HepG2 (cell line): ENCODE data around the gene CYTH1. TPM values are rescaled to one million over a fixed set of nuclear protein-coding genes. Genes with fewer than 3 reads are reported as not detected.

Source experiments
- CHD2 ChIP-seq: IDR thresholded peaks from 2 replicates; pipeline ENCODE4 v1.6.1; 2011; ENCODE audit warnings: low read depth, low read length, improper control_type of control experiment
- DMAP1 ChIP-seq: IDR thresholded peaks from 2 replicates; pipeline ENCODE4 v1.6.1; 2016
- ETV5 ChIP-seq: IDR thresholded peaks from 2 replicates; pipeline ENCODE4 v1.6.1; 2018; ENCODE audit warnings: missing biosample characterization, missing genetic modification reagents, inconsistent platforms, borderline replicate concordance
- HOXA3 ChIP-seq: sonication (generic); formaldehyde crosslinking; IDR thresholded peaks from 2 replicates; pipeline ENCODE4 v1.5.0; 2020; ENCODE audit warnings: missing genetic modification reagents
- MLLT10 ChIP-seq: sonication (generic); formaldehyde crosslinking; IDR thresholded peaks from 2 replicates; pipeline ENCODE4 v1.4.0; 2020; ENCODE audit warnings: missing genetic modification reagents
- THYN1 ChIP-seq: sonication (generic); formaldehyde crosslinking; IDR thresholded peaks from 2 replicates; pipeline ENCODE4 v1.8.1; 2023; ENCODE audit warnings: low read depth, mild to moderate bottlenecking, moderate library complexity, missing genetic modification reagents, borderline replicate concordance
- YEATS4 ChIP-seq: sonication (generic); formaldehyde crosslinking; IDR thresholded peaks from 2 replicates; pipeline ENCODE4 v1.4.0; 2020; ENCODE audit warnings: missing genetic modification reagents, borderline replicate concordance
- polyA plus RNA-seq, 8 experiments: library from polyadenylated mRNA; depleted of rRNA in 3 of 8; stranded (reverse) in 7 of 8; unstranded in 1 of 8; fragments of >200 nt; fragmentation: Illumina TruSeq in 4 of 8; extraction: Trizol in 4 of 8; gene quantifications; 2 replicates each; pipeline versions ENCODE4 v1.2.1 to v1.2.3, GENCODE V29; 2011 to 2016; ENCODE audit warnings: low read depth in 4 of 8, missing spikeins in 1 of 8, mixed read lengths in 1 of 8; ENCODE audit not compliant: insufficient read depth in 1 of 8
- total RNA-seq, 5 experiments: library from RNA; depleted of rRNA; stranded (reverse); fragments of >200 nt; fragmentation: Illumina TruSeq; extraction: Trizol; gene quantifications; 2 replicates each; pipeline ENCODE4 v1.2.3, GENCODE V29; 2016; ENCODE audit warnings: low read depth in 1 of 5
- TF ChIP-seq, protein P1 (sequence below): sonication (generic); formaldehyde crosslinking; IDR thresholded peaks from 2 replicates; pipeline ENCODE4 v1.4.0; 2020; ENCODE audit warnings: missing genetic modification reagents
- TF ChIP-seq, protein P2 (sequence below): sonication (generic); formaldehyde crosslinking; IDR thresholded peaks from 2 replicates; pipeline ENCODE4 v1.8.1; 2023; ENCODE audit warnings: mild to moderate bottlenecking, missing genetic modification reagents
- TF ChIP-seq, protein P3 (sequence below): sonication (generic); formaldehyde crosslinking; IDR thresholded peaks from 2 replicates; pipeline ENCODE4 v1.5.0; 2020; ENCODE audit warnings: mild to moderate bottlenecking, low read depth, missing genetic modification reagents, borderline replicate concordance
- TF ChIP-seq, protein P4 (sequence below): sonication (generic); formaldehyde crosslinking; IDR thresholded peaks from 2 replicates; pipeline ENCODE4 v1.5.0; 2020; ENCODE audit warnings: mild to moderate bottlenecking, missing genetic modification reagents
- TF ChIP-seq, protein P5 (sequence below): sonication (generic); formaldehyde crosslinking; IDR thresholded peaks from 2 replicates; pipeline ENCODE4 v1.5.0; 2020; ENCODE audit warnings: mild to moderate bottlenecking, missing genetic modification reagents
- TF ChIP-seq, protein P6 (sequence below): sonication (generic); formaldehyde crosslinking; IDR thresholded peaks from 2 replicates; pipeline ENCODE4 v1.5.1; 2020; ENCODE audit warnings: mild to moderate bottlenecking, missing genetic modification reagents

Gene CYTH1
- total and polyA plus RNA-seq, 2 of the 13 experiments (the other 11 are each of a cell fraction or from before 2014, with no cell fraction given), result 20.1 to 48.9 TPM

DNA sequence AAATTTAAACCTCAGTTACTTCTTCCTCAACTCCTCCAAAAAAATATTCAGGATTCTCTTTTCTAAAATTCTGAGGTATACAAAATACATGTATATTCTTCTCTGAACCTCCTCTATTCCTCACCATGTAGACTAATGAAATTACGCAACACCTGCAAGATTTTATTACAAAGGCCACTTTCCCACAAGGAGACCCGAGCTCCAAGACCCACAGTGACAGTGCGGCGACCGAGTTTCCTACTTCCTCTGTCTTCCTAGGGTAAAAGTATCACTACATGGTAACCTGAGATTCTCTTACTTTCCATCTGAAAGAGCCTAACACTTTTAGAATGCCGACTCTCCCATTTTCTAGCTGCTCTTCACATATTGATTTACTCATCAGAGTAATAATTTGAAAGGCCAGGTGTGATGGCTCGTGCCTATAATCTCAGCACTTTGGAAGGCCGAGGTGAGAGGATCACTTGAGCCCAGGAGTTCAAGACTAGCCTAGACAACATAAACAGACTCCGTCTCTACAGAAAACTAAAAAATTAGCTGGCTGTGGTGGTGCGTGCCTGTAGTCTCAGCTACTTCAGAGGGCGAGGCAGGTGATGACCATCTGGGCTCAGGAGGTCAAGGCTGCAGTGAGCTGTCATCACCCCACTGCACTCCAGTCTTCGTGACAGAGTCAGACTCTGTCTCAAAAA lies 35.7 kb downstream of the CYTH1 start (continued):
- TF ChIP-seq, protein P1, sequence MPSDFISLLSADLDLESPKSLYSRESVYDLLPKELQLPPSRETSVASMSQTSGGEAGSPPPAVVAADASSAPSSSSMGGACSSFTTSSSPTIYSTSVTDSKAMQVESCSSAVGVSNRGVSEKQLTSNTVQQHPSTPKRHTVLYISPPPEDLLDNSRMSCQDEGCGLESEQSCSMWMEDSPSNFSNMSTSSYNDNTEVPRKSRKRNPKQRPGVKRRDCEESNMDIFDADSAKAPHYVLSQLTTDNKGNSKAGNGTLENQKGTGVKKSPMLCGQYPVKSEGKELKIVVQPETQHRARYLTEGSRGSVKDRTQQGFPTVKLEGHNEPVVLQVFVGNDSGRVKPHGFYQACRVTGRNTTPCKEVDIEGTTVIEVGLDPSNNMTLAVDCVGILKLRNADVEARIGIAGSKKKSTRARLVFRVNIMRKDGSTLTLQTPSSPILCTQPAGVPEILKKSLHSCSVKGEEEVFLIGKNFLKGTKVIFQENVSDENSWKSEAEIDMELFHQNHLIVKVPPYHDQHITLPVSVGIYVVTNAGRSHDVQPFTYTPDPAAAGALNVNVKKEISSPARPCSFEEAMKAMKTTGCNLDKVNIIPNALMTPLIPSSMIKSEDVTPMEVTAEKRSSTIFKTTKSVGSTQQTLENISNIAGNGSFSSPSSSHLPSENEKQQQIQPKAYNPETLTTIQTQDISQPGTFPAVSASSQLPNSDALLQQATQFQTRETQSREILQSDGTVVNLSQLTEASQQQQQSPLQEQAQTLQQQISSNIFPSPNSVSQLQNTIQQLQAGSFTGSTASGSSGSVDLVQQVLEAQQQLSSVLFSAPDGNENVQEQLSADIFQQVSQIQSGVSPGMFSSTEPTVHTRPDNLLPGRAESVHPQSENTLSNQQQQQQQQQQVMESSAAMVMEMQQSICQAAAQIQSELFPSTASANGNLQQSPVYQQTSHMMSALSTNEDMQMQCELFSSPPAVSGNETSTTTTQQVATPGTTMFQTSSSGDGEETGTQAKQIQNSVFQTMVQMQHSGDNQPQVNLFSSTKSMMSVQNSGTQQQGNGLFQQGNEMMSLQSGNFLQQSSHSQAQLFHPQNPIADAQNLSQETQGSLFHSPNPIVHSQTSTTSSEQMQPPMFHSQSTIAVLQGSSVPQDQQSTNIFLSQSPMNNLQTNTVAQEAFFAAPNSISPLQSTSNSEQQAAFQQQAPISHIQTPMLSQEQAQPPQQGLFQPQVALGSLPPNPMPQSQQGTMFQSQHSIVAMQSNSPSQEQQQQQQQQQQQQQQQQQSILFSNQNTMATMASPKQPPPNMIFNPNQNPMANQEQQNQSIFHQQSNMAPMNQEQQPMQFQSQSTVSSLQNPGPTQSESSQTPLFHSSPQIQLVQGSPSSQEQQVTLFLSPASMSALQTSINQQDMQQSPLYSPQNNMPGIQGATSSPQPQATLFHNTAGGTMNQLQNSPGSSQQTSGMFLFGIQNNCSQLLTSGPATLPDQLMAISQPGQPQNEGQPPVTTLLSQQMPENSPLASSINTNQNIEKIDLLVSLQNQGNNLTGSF (CRISPR knock-in tag), result no peak
- TF ChIP-seq CHD2 (no peak), YEATS4 (CRISPR knock-in tag) (no peak), DMAP1 (CRISPR knock-in tag) (no peak), THYN1 (CRISPR knock-in tag) (no peak), MLLT10 (CRISPR knock-in tag) (no peak), HOXA3 (no peak; the same call in 1 of the 2 replicates), ETV5 (no peak)
- TF ChIP-seq, protein P2, sequence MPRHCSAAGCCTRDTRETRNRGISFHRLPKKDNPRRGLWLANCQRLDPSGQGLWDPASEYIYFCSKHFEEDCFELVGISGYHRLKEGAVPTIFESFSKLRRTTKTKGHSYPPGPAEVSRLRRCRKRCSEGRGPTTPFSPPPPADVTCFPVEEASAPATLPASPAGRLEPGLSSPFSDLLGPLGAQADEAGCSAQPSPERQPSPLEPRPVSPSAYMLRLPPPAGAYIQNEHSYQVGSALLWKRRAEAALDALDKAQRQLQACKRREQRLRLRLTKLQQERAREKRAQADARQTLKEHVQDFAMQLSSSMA (CRISPR knock-in tag), result no peak
- TF ChIP-seq, protein P3, sequence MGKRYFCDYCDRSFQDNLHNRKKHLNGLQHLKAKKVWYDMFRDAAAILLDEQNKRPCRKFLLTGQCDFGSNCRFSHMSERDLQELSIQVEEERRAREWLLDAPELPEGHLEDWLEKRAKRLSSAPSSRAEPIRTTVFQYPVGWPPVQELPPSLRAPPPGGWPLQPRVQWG (CRISPR knock-in tag), result no peak
- TF ChIP-seq, protein P4, sequence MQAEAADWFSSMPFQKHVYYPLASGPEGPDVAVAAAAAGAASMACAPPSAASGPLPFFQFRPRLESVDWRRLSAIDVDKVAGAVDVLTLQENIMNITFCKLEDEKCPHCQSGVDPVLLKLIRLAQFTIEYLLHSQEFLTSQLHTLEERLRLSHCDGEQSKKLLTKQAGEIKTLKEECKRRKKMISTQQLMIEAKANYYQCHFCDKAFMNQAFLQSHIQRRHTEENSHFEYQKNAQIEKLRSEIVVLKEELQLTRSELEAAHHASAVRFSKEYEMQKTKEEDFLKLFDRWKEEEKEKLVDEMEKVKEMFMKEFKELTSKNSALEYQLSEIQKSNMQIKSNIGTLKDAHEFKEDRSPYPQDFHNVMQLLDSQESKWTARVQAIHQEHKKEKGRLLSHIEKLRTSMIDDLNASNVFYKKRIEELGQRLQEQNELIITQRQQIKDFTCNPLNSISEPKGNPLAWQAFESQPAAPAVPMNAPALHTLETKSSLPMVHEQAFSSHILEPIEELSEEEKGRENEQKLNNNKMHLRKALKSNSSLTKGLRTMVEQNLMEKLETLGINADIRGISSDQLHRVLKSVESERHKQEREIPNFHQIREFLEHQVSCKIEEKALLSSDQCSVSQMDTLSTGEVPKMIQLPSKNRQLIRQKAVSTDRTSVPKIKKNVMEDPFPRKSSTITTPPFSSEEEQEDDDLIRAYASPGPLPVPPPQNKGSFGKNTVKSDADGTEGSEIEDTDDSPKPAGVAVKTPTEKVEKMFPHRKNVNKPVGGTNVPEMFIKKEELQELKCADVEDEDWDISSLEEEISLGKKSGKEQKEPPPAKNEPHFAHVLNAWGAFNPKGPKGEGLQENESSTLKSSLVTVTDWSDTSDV (CRISPR knock-in tag), result no peak
- TF ChIP-seq, protein P5, sequence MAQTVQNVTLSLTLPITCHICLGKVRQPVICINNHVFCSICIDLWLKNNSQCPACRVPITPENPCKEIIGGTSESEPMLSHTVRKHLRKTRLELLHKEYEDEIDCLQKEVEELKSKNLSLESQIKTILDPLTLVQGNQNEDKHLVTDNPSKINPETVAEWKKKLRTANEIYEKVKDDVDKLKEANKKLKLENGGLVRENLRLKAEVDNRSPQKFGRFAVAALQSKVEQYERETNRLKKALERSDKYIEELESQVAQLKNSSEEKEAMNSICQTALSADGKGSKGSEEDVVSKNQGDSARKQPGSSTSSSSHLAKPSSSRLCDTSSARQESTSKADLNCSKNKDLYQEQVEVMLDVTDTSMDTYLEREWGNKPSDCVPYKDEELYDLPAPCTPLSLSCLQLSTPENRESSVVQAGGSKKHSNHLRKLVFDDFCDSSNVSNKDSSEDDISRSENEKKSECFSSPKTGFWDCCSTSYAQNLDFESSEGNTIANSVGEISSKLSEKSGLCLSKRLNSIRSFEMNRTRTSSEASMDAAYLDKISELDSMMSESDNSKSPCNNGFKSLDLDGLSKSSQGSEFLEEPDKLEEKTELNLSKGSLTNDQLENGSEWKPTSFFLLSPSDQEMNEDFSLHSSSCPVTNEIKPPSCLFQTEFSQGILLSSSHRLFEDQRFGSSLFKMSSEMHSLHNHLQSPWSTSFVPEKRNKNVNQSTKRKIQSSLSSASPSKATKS, result no peak
- TF ChIP-seq, protein P6, sequence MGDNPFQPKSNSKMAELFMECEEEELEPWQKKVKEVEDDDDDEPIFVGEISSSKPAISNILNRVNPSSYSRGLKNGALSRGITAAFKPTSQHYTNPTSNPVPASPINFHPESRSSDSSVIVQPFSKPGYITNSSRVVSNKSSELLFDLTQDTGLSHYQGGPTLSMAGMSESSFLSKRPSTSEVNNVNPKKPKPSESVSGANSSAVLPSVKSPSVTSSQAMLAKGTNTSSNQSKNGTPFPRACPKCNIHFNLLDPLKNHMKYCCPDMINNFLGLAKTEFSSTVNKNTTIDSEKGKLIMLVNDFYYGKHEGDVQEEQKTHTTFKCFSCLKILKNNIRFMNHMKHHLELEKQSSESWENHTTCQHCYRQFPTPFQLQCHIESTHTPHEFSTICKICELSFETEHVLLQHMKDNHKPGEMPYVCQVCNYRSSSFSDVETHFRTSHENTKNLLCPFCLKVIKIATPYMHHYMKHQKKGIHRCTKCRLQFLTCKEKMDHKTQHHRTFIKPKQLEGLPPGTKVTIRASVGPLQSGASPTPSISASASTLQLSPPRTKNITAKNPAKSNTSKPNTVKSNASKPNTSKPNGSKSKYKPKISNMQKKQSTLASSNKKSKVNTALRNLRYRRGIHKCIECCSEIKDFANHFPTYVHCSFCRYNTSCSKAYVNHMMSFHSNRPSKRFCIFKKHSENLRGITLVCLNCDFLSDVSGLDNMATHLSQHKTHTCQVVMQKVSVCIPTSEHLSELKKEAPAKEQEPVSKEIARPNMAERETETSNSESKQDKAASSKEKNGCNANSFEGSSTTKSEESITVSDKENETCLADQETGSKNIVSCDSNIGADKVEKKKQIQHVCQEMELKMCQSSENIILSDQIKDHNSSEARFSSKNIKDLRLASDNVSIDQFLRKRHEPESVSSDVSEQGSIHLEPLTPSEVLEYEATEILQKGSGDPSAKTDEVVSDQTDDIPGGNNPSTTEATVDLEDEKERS (CRISPR knock-in tag), result peak; percentile 86; the same call in 1 of the 2 replicates
